GM23248 (cell line): ENCODE measurements around the gene ARFGEF3. TPM values are rescaled to one million over a fixed set of nuclear protein-coding genes. Genes with fewer than 3 reads are reported as not detected.

Experiments used
- DNase-seq: peaks from one replicate; pipeline ENCODE4 v3.0.0-alpha.2; 2015
- H2AFZ ChIP-seq: fragments of 200-600 bp; sonication (generic); 2 replicates; pipeline ENCODE4 v1.6.1; 2016; ENCODE audit warnings: antibody characterized with exemption
- H3F3A ChIP-seq: fragments of 200-600 bp; sonication (generic); 2 replicates; pipeline ENCODE4 v1.6.1; 2016; ENCODE audit warnings: mild to moderate bottlenecking, antibody characterized with exemption, mixed run types; ENCODE audit not compliant: insufficient read depth
- H3K27ac ChIP-seq: fragments of 200-600 bp; sonication (generic); 2 replicates; pipeline ENCODE4 v1.5.1; 2016; ENCODE audit warnings: mild to moderate bottlenecking
- H3K27me3 ChIP-seq: fragments of 200-600 bp; sonication (generic); replicated peaks from 2 replicates; pipeline ENCODE4 v1.6.1; 2016; ENCODE audit warnings: mild to moderate bottlenecking; ENCODE audit not compliant: insufficient read depth
- H3K36me3 ChIP-seq: fragments of 200-600 bp; sonication (generic); 2 replicates; pipeline ENCODE4 v1.6.1; 2016; ENCODE audit warnings: low read depth, mild to moderate bottlenecking
- H3K4me1 ChIP-seq: fragments of 200-600 bp; sonication (generic); 2 replicates; pipeline ENCODE4 v1.6.1; 2016; ENCODE audit warnings: mild to moderate bottlenecking; ENCODE audit not compliant: insufficient read depth
- H3K4me2 ChIP-seq: fragments of 200-600 bp; sonication (generic); one replicate; pipeline ENCODE4 v1.6.1; 2016; ENCODE audit warnings: mild to moderate bottlenecking; ENCODE audit not compliant: unreplicated experiment
- H3K4me3 ChIP-seq: fragments of 200-600 bp; sonication (generic); 2 replicates; pipeline ENCODE4 v1.5.1; 2016; ENCODE audit warnings: mild to moderate bottlenecking
- H3K79me2 ChIP-seq: fragments of 200-600 bp; sonication (generic); 2 replicates; pipeline ENCODE4 v1.6.1; 2016; ENCODE audit warnings: mild to moderate bottlenecking; ENCODE audit not compliant: insufficient read depth
- H3K9ac ChIP-seq: fragments of 200-600 bp; sonication (generic); 2 replicates; pipeline ENCODE4 v1.6.1; 2016; ENCODE audit warnings: mild to moderate bottlenecking
- H3K9me2 ChIP-seq: fragments of 200-600 bp; sonication (generic); 2 replicates; pipeline ENCODE4 v1.6.1; 2016; ENCODE audit warnings: mixed run types, mild to moderate bottlenecking, moderate library complexity; ENCODE audit not compliant: insufficient read depth
- H3K9me3 ChIP-seq: fragments of 200-600 bp; sonication (generic); one replicate; pipeline ENCODE4 v1.6.1; 2017; ENCODE audit warnings: low read depth
- H4K20me1 ChIP-seq: fragments of 200-600 bp; sonication (generic); 2 replicates; pipeline ENCODE4 v1.6.0; 2016; ENCODE audit not compliant: insufficient read depth
- EZH2 ChIP-seq: fragments of 200-600 bp; sonication (generic); IDR thresholded peaks from 2 replicates; pipeline ENCODE4 v1.6.1; 2018; ENCODE audit warnings: antibody characterized with exemption, mild to moderate bottlenecking; ENCODE audit not compliant: insufficient read depth, poor library complexity, severe bottlenecking
- EZH2phosphoT487 ChIP-seq: fragments of 200-600 bp; sonication (generic); IDR thresholded peaks from 2 replicates; pipeline ENCODE4 v1.6.1; 2018; ENCODE audit warnings: antibody characterized with exemption, moderate library complexity, mild to moderate bottlenecking, low read depth; ENCODE audit not compliant: insufficient read depth
- WGBS, 2 experiments: methylation state at CpG; one replicate each; pipeline ENCODE4 v1.1.6; 2015 to 2017; ENCODE audit warnings: low lambda C conversion rate in 2 of 2, low coverage in 1 of 2; ENCODE audit errors: missing lambda C conversion rate in 2 of 2; 5-methylcytosine and 5-hydroxymethylcytosine counted together
- in situ Hi-C: fragments of 300-500 bp; cut with MboI; formaldehyde crosslinking; loops from 2 replicates; pipeline ENCODE4 v1.15.0; 2020
- polyA plus RNA-seq: library from polyadenylated mRNA; unstranded; fragments of >200 nt; fragmentation: Nextera tagmentation; extraction: Ambion mirVana; gene quantifications from 2 replicates; pipeline ENCODE4 v1.2.1, GENCODE V29; 2016
- total RNA-seq: library from RNA; depleted of rRNA; stranded (reverse); fragments of >200 nt; shearing (Covaris generic); gene quantifications from 2 replicates; pipeline ENCODE4 v1.2.3, GENCODE V29; 2014

ARFGEF3 gene
- total and polyA plus RNA-seq, 2 experiments from 2014 or later: 0.06 to 0.11 TPM

DNA sequence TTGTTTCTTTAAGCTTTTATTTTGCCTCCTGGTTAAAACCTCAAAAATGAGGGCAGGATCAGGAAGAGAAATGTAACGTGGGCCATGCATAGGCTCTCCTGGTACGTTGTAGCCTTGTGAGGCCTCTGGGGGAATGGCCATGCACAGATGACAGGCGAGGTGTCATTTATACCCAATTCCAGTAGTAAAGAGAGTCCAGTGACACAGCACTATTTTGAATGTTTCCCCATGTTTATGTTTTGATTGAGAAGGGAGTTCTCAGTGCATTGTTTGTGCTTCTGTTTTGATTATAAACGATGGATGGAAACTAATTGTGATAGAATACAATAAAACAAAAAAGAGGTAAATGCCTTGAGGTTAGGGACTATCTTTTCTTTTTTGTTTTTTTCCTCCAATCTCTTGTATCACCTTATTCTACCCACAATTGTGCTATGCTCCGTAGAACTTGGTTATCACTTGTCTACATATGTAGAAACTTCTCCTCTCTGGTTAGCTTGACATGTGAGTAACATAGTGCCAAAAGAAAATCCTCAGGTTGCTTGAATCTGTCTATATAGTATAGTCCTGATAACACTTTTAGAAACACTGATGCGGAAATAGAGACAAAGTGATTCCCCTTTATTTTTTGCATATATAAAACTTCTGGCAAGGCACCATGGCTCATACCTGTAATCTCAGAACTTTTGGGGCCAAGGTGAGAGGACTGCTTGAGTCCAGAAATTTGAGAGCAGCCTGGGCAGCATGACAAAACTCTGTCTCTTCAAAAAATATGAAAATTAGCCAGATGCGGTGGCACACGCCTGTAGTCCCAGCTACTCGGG, 209.1 kb downstream of the ARFGEF3 start:
- Histone ChIP-seq H3K79me2 (no peaks in the 10 kb centered on the region), H3K9me3 (no peaks in the 10 kb centered on the region), H3K4me2 (no peak overlapping the region), H3K9me2 (no peaks in the 10 kb centered on the region), H3F3A (no peaks in the 10 kb centered on the region), H4K20me1 (no peaks in the 10 kb centered on the region), H3K4me3 (no peak overlapping the region), H2AFZ (no peak overlapping the region), H3K4me1 (no peaks in the 10 kb centered on the region), H3K27me3 (no peaks in the 10 kb centered on the region), H3K36me3 (no peaks in the 10 kb centered on the region), H3K9ac (no peak overlapping the region), H3K27ac (no peak overlapping the region)
- WGBS, 2 experiments: 61 to 63% methylated on average over 9 of the region's 9 CpGs
- no peak for TF ChIP-seq EZH2phosphoT487
- no peak for TF ChIP-seq EZH2
- DNase-seq: no peak
- in situ Hi-C loops: no loop called here

DNA sequence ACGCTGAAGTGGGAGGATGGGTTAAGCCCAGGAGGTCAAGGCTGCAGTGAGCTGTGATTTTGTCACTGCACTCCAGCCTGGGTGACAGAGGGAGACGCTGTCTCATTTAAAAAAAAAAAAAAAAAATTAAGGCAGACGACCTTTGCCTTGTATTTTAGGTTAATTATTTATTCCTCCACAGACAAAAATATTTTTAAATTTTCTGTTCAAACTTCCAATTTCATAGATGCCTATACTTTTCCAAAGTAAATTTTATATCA, 209.6 kb downstream of the ARFGEF3 start:
- no peak overlapping the region for H3K27ac ChIP-seq
- H4K20me1 ChIP-seq: no peaks in the 10 kb centered on the region
- DNase-seq: no peak
- in situ Hi-C loops: no loop called here
- no peak overlapping the region for H3K4me2 ChIP-seq
- no peaks in the 10 kb centered on the region for H3F3A ChIP-seq
- no peak overlapping the region for H3K9ac ChIP-seq
- 0 out of 2 replicates have a peak, but pooled peaks cover 3% of the 10 kb centered on the region for H3K27me3 ChIP-seq
- no peaks in the 10 kb centered on the region for H3K36me3 ChIP-seq
- H3K9me3 ChIP-seq: no peaks in the 10 kb centered on the region
- no peak for TF ChIP-seq EZH2phosphoT487
- no peak for TF ChIP-seq EZH2
- no peaks in the 10 kb centered on the region for H3K4me1 ChIP-seq
- H2AFZ ChIP-seq: no peak overlapping the region
- no peak overlapping the region for H3K4me3 ChIP-seq
- 72 to 81% methylated on average over 3 of the region's 3 CpGs for WGBS, 2 experiments
- no peaks in the 10 kb centered on the region for H3K9me2 ChIP-seq
- no peaks in the 10 kb centered on the region for H3K79me2 ChIP-seq

GRCh38 chr6:138371720-138372119, 210.0 kb downstream of the ARFGEF3 start:
- in situ Hi-C loops: no loop called here
- H3K4me2 ChIP-seq: no peak overlapping the region
- TF ChIP-seq EZH2phosphoT487 (no peak), EZH2 (no peak)
- no peaks in the 10 kb centered on the region for H3K36me3 ChIP-seq
- H3K79me2 ChIP-seq: no peaks in the 10 kb centered on the region
- no peaks in the 10 kb centered on the region for H3K9me3 ChIP-seq
- no peak overlapping the region for H2AFZ ChIP-seq
- H3K27ac ChIP-seq: no peak overlapping the region
- H3K9me2 ChIP-seq: no peaks in the 10 kb centered on the region
- H4K20me1 ChIP-seq: no peaks in the 10 kb centered on the region
- DNase-seq: no peak
- H3K27me3 ChIP-seq: 0 out of 2 replicates have a peak, but pooled peaks cover 4% of the 10 kb centered on the region
- no peaks in the 10 kb centered on the region for H3K4me1 ChIP-seq
- WGBS, 2 experiments: 28 to 32% methylated on average over 3 of the region's 3 CpGs
- no peak overlapping the region for H3K9ac ChIP-seq
- H3K4me3 ChIP-seq: no peak overlapping the region
- H3F3A ChIP-seq: no peaks in the 10 kb centered on the region

DNA sequence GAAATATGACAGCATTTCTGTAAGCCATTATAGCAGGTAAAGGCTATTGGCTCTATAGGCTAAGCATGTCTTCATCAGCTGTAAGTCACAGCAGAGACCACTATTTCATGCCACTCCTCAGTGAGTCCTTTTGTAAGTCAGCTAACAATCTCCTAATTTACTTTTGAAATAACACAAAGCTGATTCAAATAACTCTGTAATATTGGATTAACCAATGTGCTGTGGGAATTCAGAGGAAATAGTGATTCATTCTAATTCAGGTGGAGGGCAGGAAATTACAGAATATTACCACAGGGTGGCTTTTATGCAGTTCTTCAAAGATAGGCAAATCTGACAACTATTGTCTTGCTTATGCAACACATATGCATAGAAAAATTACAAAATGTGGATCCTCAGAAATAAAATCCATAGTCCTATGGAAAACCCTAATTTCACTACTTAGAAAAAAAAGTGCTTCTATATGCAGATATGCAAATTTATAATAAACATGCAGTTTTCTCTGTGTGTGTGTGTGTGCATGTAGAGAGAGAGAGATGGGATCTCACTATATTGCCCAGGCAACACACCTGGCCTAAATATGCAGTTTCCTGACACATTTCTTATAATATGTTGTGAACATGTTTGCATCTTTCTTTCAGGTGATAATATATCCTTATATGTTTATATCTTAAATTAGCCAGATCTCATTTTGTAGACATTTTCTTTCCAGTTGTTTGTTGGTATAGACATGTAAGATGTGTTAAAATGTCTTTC, 211.1 kb downstream of the ARFGEF3 start:
- no peaks in the 10 kb centered on the region for H3K9me3 ChIP-seq
- no peaks in the 10 kb centered on the region for H3F3A ChIP-seq
- H3K4me2 ChIP-seq: no peak overlapping the region
- TF ChIP-seq EZH2phosphoT487: no peak
- TF ChIP-seq EZH2: no peak
- no peak overlapping the region for H3K27ac ChIP-seq
- no peak overlapping the region for H3K9ac ChIP-seq
- DNase-seq: peak; percentile 24
- H3K79me2 ChIP-seq: no peaks in the 10 kb centered on the region
- in situ Hi-C loops: no loop called here
- H4K20me1 ChIP-seq: no peaks in the 10 kb centered on the region
- no peak overlapping the region for H2AFZ ChIP-seq
- no peaks in the 10 kb centered on the region for H3K9me2 ChIP-seq
- no peaks in the 10 kb centered on the region for H3K4me1 ChIP-seq
- 0 out of 2 replicates have a peak, but pooled peaks cover 4% of the 10 kb centered on the region for H3K27me3 ChIP-seq
- no peaks in the 10 kb centered on the region for H3K36me3 ChIP-seq
- H3K4me3 ChIP-seq: no peak overlapping the region
